HG03103 (cell line): ENCODE data around the gene ZNF526.

Source experiments
- ATAC-seq: cut with Tn5 transposase; IDR thresholded peaks from one replicate; pipeline ENCODE4 v1.9.1; 2021; ENCODE audit warnings: low read depth; ENCODE audit not compliant: unreplicated experiment

The ZNF526 gene

DNA sequence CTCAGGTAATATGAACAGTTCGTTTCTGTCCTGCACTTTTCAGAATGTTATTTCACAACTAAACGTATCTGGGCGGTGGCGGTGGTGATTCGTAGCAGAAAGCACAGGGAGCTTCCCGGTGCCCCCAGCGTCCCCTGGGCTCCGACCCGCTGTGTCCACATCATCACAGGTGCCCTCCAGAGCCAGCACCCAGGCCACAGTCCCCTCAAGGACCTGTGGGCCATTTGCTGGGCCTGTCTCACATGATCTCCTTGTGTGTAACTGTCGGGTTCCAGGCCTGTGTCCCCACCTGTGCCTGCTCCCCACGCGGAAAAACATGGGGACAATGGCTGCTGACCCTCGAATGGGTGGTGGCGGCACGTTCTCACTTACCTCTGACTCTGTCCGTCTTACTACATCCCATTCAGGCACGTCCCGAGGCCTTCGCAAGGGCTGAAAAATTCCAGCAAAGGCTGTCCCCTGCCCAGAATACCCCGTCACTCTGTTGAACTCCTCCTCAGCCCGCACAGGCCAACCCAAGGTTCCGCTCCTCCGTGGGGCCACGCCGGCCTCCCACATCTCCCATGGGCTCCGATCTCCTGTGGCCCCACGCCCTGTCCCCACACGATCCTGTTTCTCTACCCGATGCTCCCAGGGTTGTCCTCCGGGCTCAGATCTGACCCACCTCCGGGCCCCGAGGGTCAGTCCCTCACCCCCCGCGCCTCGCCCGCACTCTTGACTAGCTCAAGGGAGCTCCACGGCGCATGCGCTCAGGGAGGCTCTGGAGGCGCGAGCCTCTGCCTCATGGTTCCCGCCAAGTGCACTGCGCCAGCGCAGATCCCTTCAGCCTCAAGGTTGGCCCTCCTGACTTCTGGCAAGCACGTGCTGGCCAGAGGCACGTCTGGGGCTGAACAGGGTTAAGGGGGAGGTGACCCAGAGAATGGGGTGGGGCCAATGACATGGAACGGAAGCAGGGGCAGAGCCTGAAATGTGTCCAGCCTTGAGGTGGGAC lies 23.8 kb upstream of the ZNF526 start:
- ATAC-seq = no peak

DNA sequence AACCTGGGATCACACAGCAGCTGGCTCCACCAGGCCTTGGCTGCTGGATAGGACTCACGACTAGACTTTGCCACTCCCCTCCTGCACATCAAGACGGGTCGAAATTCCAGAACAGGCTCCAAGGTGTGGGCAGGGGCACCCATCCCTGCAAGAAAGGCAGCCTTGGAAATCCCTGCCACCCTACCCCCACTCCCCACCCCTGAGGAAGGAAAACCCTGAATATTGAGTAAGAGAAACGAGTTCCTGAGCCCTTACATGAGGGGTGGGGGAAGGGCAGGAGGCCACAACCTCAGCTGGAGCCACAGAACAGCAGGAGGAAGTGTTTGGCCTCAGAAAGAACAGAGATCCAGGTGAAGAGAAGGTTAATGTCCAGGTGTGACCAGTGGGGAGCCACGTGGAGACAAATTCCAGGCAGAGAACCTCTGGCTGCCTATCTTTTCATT lies 22.7 kb upstream of the ZNF526 start:
- ATAC-seq = no peak

DNA sequence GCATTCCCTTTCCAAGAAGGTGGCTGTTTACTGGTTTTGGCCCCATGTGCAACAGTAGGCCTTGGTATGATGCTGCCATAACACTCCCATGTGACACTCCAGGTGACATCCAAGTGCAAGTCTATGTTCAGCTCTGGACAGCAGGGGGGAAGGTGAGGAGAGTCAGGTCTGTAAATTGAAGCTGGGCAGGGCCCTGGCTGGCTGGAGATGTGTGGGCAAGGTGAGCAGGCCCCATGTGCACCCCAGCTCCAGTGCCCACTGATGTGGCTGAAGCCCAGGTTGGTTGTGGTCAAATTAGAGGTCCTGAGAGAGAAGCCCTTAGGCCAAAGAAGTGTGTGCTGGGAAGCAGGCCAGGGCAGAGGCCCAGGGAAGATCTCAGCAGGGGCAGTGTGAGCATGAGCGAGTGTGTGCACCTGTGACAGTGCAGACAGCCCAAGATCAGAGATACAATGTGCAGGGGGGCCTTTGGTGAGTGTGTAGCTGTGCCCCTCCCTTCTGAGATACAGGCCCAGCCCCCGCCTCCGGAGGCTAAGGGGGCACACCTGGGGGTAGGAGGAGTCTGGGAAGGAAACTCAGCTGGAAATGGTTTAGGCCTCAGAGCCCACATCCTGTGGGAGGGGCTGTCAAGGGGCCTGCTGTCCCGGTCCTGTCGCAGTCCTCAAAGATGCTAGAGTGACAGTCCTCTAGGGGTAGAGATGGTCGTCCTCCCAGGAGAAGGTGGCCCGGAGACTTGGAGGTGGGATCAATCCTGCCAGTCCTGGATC lies 21.3 kb upstream of the ZNF526 start:
- peak; percentile 42 for ATAC-seq

DNA sequence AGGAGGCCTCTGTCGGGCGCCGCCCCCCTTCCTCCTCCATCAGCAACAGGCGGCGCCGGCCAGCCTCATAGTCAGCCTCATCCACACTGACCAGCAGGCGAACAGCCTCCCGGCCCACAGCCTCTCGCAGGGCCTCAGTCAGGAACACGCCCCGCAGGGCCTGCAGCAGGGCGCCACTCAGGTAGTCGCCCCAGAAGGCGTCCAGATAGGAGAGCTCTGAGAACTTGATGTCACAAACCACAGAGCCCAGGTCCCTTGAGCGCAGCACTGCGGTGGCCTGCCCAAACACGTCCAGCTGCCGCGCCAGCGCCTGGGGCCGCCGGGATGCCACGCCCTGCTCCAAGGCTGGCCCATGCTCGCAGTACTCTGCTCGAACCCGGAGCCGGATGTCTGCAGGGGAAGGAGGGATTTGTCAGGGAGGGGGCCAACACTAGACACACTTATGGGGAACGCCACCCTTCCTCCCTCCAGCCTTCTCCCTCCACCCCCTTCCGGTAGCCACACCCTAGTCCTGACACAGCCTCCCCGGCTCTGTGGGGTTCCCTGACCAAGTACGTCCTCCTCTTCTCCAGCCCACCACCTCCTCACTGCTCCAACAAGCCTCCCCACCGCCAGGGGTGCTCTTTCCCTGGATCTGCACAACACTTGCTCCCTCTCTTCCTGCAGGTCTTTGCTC lies 20.5 kb upstream of the ZNF526 start:
- ATAC-seq = peak; percentile 50

DNA sequence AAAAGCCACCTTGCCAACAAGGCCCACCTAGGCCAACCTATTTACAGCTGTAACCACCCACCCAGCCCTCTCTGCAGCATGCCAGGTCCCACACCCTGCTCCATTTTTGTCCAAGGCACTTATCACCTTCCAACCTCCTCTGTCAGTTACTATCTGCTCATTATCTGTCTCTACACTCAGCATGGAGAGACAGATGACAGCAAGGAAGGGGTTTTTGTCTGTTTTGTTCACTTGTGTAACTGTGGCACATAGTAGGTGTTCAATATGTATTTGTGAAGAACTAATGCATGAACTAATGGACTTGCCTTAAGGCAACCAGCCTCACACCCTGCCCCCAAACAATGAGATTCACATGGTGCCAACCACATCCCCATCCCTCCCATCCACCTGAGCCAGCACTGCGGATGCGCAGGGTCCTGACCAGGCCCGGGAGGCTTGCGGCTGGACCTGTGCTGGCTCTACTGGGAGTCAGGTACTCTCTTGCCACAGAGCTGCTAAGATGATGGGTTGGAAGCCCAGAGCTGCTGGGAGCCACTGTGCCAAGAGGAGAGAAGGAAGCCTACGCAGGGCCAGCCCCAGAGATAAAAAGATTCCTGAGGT lies 19.9 kb upstream of the ZNF526 start:
- ATAC-seq = no peak

DNA sequence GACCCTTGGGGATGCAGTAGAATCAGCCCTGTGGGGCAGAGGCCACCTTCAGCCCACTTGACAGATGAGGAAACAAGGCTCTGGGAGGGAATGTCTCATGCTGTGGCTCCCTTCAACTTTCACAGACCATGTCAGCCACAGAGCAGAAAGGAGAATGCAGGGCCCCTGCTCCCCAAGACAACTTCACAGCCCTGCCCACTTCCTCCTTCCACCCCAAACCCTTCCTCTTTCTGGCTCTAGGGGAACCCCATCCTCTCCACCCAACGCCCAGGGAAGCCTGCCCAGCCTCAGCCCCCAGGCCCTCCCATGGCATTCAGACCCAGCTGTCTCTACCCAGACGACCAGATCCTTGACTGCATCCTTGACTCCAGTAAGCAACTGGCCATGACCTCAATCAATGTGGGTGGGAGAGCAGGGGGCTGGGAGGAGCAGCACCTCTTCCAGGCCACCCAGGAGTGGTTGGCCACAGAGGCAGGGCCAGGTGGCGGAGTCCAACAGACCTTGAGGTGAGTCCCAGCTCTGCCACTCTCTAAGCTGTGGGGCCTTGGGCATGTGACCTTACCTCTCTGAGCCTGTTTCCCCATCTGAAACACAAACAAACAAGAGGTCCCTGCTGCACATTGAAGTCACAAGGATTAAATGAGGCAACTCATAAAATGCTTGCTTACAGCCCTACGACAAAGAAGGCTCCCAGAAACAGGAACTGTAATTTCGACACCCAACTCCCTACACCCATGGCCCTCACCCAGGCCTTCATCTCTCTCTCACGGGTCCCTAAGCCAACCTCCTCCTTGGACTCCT lies 18.4 kb upstream of the ZNF526 start:
- ATAC-seq = no peak

DNA sequence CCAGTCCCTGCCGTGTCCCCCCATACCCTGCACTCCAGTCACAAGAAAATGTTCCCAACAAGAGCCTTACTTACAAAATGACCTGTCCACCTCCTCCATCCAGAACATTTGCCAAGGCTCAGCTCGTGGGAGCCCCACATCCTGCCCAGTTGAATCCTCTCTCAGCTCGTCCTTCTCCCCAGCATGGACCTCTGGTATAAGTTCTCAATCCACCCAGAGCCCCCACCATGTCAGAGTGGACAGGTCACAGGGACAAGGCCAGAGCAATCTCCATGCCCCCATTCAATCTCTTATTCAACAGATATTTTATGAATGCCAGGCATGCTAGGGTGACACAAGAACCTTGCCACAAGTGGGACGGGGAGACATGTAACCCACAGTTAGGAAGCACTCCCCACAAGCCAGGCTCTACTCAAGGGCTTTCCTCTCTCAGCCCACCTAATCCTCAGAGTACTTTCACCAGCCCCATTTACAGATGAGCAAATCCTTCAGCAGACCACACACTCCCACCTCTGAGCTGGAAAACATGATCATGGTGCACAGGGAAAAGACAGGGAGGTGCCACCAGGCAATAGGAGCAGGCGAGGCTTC lies 17.7 kb upstream of the ZNF526 start:
- ATAC-seq = no peak

DNA sequence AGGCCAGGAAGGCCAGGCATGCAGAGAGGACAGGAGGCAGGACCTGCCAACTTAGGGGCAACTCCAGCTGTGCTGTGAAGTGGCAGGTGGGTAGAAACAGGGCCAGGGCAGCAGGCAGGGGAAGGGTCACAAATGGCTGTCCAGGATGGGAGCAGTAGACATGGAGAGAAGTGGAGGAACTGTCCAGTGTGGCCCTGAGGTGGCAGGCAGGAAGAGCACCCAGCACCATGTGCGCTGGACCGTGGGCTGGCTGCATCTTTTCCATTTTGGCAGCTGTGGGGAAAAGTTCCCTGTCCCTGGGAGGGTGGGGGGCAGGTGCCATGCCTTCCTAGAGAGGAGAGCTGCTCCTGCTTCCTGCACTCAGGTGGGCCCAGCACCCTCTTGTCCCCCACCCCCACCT lies 16.4 kb upstream of the ZNF526 start:
- no peak for ATAC-seq

DNA sequence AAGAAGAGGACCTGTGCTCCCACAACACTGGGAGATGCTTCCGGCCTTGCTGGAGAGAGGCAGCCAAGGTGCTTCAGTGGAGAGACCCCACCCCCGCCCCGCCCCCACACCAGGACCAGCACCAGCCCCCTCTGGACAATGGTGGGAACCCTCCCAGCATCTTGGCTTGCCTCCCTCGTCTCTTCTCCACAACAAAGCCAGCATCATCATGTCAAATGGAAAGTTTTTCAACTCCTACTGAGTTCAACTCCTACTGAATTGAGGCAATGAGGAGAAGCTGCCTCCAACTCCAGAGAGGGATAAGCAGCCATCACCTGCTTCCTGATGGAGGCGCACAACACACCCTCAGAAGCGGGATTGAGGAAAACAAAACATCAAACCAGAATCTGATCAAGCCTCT lies 15.4 kb upstream of the ZNF526 start:
- no peak for ATAC-seq

DNA sequence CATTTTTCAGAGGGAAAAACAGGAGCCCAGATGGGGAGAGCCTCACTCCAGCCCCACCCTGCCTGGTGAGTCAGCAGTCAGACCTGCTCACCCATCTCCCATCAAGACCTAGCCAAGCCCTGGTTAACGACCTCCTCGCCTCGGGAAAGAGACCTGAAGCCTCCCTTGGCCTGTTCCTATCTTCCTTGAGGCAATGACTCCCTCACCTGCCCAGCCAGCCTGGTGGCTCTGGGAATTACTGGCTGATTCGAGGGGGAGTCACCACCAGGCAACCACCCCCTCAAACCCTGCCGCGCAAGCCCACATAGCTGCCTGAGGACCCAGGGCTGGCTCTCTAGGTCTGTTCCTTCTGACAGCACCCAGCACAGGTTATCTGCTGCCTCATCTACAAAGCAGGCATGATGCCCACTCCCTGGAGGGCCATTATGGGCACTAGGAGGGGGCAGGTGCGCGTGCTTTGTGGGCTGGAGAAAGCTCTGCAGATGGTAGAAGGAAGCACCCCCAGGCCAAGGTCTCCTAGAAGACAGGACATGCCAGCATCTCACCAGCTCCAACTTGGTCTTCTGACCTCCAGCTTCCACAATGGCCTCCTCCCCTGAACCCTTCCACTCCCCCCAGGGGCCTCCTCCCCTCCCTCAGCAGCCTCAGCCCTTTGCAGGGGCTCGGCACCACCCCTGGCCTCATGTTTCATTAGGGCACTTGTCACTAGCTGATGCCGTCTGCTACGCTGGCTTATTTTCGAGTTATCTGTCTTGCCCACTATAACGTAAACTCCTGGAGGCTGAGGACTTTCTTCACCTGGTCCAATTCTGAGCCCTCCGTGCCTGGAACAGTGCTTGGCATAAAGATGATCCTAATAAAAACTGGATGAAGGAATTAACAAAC lies 13.0 kb upstream of the ZNF526 start:
- no peak for ATAC-seq

DNA sequence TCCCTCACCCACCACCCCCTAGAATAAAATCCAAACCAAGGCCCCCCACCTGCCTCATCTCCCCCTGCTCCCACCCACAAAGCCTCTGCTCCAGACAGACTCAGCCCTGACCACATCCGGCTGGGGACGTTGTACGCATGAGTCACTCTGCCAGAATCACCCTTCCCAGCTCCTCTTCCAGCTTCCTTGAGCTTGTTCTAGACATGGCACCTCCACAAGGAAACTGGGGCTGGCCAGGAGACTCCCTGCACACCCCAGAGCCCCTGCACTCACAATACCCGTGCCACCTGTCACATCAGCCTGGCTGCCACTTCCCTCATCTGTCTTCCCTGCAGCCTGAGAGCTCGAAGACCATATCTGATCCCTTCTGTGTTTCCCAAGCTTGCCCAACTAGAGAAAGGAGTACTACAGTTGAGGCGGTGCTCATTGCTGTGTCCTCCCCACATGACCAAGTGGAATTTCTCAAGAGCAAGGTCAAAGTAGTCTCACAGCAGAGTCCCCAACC lies 12.3 kb upstream of the ZNF526 start:
- no peak for ATAC-seq

DNA sequence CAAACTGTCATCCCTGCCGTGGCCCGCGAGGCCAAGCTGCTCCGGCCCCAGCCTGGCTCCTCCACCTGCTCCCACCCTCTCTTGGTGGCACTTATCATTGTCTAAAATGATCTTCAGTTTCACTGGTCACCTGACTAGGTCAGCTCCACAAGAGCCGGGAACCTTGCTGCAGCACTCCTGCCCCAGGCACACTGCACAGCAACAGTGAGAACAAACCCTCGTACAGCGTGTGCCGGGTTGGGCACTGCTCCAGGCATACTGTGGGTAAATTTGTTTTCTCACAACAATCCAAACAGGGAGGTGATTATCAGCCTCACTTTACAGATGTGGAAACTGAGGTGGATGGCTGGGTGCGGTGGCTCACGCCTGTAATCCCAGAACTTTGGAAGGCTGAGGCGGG lies 11.5 kb upstream of the ZNF526 start:
- ATAC-seq = no peak

DNA sequence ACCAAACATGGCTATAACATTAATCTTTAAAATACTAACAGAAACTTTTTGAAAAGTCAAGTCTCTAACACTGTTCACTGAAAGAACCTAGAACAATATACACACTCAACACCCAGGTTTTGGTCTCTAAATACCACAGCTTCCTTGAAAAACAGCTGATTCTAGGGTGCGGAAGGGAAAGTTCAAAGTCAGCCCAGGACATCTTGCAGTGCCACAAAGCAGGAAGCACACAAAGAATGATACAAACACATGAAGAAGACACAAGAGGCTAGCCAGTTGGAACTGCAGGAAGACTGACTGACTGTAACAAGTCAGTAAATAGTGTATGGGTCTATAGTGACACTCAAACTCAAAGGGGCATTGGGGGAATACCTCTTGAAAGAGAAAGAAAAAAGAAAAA lies 7.2 kb upstream of the ZNF526 start:
- no peak for ATAC-seq

DNA sequence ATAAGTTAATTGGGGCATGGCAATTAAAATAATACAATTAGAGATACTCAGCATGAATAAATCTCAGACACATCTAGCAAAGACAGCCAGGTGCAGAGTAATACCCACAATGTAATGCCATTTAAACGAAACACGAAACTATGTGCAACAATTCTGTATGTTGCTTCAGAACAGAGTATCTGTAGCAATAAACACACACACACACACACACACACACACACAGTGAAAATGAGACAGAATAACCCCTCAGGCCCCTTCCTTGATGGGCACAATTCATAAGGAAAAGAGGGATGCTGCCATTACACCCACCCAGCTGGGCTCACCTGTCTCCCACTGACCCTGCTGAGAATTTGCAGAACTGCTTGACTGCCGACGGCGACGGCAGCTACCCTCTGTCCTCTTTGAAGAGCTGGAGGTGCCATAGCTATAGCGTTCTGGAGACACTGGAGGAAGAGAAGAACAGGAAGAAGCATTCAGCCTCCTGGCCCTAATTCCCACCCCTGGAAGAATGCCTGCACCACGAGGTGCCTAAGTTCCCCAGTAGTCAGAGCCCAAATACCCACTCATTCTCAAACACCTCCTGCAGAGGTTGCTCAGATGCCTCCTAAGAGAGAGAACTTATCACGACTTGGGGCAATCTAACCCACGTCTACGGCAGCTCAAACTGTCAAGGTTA lies 5.2 kb upstream of the ZNF526 start:
- no peak for ATAC-seq

DNA sequence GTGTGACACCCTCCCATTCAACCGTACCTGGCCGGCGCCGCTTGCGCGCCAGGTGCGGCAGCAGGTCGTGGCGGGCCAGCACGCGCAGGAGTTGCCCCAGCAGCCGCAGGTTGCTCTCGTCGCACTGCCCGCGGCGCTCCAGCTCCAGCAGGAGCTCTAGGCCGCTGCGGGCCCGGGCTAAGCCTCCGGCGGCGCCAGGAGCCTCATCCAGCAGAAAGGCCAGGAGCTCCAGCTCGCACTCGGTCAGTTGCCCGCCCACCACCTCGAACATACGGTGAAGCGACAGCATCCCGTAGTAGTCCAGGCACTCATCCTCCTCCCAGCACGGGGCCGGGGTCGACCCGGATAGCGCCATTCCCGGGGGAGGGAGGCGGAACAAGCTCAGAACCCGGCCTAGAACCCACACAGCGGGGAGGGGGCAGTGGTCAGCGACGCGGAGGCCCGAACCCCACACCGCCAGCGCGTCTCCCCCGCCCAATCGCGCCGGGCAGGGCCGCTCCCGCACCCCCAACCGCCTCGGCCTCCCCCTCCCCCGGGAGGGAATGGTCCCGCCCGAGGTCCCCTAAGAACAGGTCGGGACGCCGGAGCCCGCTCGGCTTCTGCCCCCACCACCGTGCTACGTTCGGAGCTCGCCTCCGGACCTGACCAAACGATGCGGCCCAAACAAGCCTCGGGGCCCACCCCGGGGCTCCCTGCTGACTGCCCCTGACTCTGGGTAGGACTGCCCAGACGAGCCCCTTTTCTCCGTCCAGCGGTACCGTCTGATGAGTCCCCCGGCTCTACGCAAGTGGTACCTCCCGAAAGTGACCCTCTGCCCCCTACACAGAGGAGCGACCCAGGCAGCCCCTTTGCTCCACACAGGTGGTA lies 3.2 kb upstream of the ZNF526 start:
- peak; percentile 5 for ATAC-seq

DNA sequence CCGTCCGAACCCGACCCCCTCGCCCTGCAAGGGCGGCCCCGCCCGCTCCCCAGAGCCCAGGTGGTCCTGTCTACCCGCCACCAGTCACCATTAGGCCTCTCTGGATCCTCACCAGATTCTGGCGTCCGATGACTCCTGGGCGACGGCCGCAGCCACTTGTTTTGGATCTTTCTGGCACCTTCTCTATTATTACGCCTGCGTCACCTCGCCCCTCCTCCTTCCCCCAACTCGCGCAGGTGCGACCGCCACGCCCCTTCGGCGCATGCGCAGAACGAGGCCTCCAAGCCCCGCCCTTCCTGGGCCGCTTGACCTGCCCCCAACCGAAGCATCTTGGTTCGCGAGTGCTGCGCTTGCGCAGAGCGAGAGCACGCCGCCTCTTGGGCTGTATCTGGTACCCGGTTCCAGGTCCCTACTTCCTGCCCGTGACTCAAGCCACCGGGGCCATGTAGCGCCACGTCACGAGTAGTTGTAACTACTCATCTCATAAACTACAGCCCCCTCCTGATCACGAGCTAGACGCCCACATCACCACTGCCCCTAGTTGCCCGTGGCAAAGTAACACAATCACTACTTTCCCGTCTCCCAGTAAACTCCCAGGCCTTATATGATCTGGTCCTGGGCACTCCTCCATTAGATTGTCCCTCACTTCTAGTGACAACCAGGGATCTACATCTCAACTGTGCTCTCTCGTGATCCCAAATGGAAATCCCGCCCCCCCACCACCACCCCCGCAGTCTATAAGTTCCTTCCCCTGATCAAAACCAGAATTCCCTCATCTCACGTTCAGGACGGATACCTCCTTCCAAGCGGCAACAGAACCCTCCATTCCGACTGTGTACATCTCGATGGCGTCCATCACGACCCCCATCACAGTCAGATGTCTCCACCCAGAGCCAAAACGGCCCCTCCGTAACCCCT lies 2.3 kb upstream of the ZNF526 start, which contains the start of gene DEDD2:
DEDD2 (minus strand) TSS at position 158 of the 918 bp plus-strand sequence. CDS start 670 bp downstream, outside the sequence.
- ATAC-seq = peak; percentile 53
